T-helper 17 cell (primary cell): ENCODE data around the gene KIAA1210. TPM values are rescaled to one million over a fixed set of nuclear protein-coding genes. Genes with fewer than 3 reads are reported as not detected.

Experiments
- ATAC-seq: fragments of 150-1000 bp; cut with Tn5 transposase; 2 replicates; pipeline ENCODE4 v1.10.0; 2021; ENCODE audit warnings: mild to moderate bottlenecking, moderate library complexity
- DNase-seq, 3 donors: peaks; one replicate each; pipeline versions ENCODE4 v3.0.0 to v3.0.0-alpha.2; 2020 to 2021
- H3K9me3 ChIP-seq: one replicate; pipeline ENCODE4 v1.7.0; 2013; ENCODE audit warnings: low read length, mild to moderate bottlenecking; ENCODE audit not compliant: control insufficient read depth, poor library complexity, severe bottlenecking
- H3K27ac Mint-ChIP-seq: one replicate; pipeline ENCODE4 v1.8.0; 2022; ENCODE audit warnings: mild to moderate bottlenecking, moderate library complexity, mixed read lengths
- H3K27me3 Mint-ChIP-seq: one replicate; pipeline ENCODE4 v1.8.0; 2022; ENCODE audit warnings: mixed read lengths
- H3K36me3 Mint-ChIP-seq: one replicate; pipeline ENCODE4 v1.8.0; 2022; ENCODE audit warnings: low read depth, mixed read lengths
- H3K4me1 Mint-ChIP-seq: one replicate; pipeline ENCODE4 v1.8.0; 2022; ENCODE audit warnings: mild to moderate bottlenecking, mixed read lengths
- H3K4me3 Mint-ChIP-seq: one replicate; pipeline ENCODE4 v1.8.0; 2022; ENCODE audit warnings: mild to moderate bottlenecking, moderate library complexity, mixed read lengths
- total RNA-seq, 4 donors: library from RNA in 2 of 4; stranded (reverse) in 2 of 4; gene quantifications; one replicate each; pipeline ENCODE4 v1.2.3 and lab custom pipeline; 2022 to 2026

The KIAA1210 gene
- total RNA-seq, 2 donors from 2014 or later = not detected

DNA sequence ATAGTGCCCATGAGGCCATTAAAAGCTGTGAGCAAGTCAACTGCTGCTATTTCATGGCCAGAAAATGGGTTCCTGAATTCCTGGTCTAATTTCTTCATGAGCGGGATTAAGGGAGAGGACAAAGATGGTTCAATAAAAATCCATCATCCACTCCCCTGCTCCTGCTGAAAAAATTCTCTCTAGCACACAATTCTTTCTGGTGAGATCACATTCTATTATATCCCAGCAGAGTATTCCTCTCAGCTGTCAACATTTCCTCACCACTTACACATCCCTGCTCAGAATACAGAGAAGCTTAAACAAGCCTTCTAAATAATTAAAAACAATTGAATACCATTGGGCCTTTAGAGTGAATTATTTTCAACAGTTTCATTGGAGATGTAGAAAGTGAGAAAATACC is 45.3 kb downstream of the KIAA1210 start:
- DNase-seq (no peak), ATAC-seq (no peak)
- Mint-ChIP-seq H3K27ac (no peak overlapping the region), H3K36me3 (no peaks in the 10 kb centered on the region), H3K4me3 (no peak overlapping the region), H3K27me3 (peaks cover 4% of the 10 kb centered on the region), H3K4me1 (no peaks in the 10 kb centered on the region)
- H3K9me3 ChIP-seq = no peaks in the 10 kb centered on the region

- Mint-ChIP-seq H3K27ac (no peak overlapping the region), H3K4me1 (no peaks in the 10 kb centered on the region), H3K36me3 (no peaks in the 10 kb centered on the region), H3K4me3 (no peak overlapping the region), H3K27me3 (peaks cover 4% of the 10 kb centered on the region)
- DNase-seq (no peak), ATAC-seq (no peak)
- no peaks in the 10 kb centered on the region for H3K9me3 ChIP-seq
Observed at GRCh38 chrX:119075270-119076025, 52.2 kb downstream of the KIAA1210 start.

DNA sequence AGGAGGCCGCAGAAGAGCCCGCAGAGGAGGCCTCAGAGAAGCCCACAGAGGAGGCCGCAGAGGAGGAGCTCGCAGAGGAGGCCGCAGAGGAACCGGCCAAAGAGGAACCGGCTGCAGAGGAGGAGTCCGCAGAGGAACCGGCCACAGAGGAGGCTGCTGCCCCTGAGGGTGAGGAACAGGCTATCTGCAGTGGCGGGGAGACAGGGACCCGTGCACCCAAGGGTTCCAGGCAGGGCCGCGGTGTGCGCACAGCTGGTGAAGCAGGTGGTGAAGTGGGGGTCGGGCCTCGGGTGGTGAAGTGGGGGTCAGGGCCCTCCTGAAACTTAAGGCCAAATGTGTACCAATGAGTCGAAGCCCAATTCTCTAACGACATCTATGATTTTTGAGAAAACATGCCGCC is 53.7 kb downstream of the KIAA1210 start:
- H3K27ac Mint-ChIP-seq = no peak overlapping the region
- H3K4me1 Mint-ChIP-seq = no peaks in the 10 kb centered on the region
- H3K36me3 Mint-ChIP-seq = no peaks in the 10 kb centered on the region
- ATAC-seq = no peak
- no peaks in the 10 kb centered on the region for H3K27me3 Mint-ChIP-seq
- H3K9me3 ChIP-seq = no peaks in the 10 kb centered on the region
- DNase-seq = no peak
- H3K4me3 Mint-ChIP-seq = no peak overlapping the region

- ATAC-seq (no peak), DNase-seq (no peak)
- Mint-ChIP-seq H3K27ac (no peak overlapping the region), H3K4me1 (no peaks in the 10 kb centered on the region), H3K27me3 (no peaks in the 10 kb centered on the region), H3K36me3 (no peaks in the 10 kb centered on the region), H3K4me3 (no peak overlapping the region)
- H3K9me3 ChIP-seq = no peaks in the 10 kb centered on the region
Observed at GRCh38 chrX:119073200-119073905, 54.3 kb downstream of the KIAA1210 start.

- ATAC-seq = no peak
Observed at GRCh38 chrX:119072744-119073143, 54.9 kb downstream of the KIAA1210 start, which contains the start of gene CT47C1. TSS of gene CT47C1 (plus strand) at chrX:119072993. CDS start at chrX:119073226, 233 bp downstream.

GRCh38 chrX:119071381-119071780 is 56.2 kb downstream of the KIAA1210 start:
- H3K9me3 ChIP-seq = no peaks in the 10 kb centered on the region
- H3K36me3 Mint-ChIP-seq = no peaks in the 10 kb centered on the region
- H3K27ac Mint-ChIP-seq = no peak overlapping the region
- H3K27me3 Mint-ChIP-seq = no peaks in the 10 kb centered on the region
- ATAC-seq (no peak), DNase-seq (no peak)
- no peak overlapping the region for H3K4me3 Mint-ChIP-seq
- H3K4me1 Mint-ChIP-seq = no peaks in the 10 kb centered on the region

More at GRCh38 chrX:119072744-119073143, 54.9 kb downstream of the KIAA1210 start, which contains the start of gene CT47C1:
- Mint-ChIP-seq H3K4me1 (no peaks in the 10 kb centered on the region), H3K27me3 (no peaks in the 10 kb centered on the region), H3K27ac (no peak within 1 kb of the TSS), H3K36me3 (no peaks in the 10 kb centered on the region), H3K4me3 (no peak within 1 kb of the TSS)
- DNase-seq = no peak
- no peaks in the 10 kb centered on the region for H3K9me3 ChIP-seq

DNA sequence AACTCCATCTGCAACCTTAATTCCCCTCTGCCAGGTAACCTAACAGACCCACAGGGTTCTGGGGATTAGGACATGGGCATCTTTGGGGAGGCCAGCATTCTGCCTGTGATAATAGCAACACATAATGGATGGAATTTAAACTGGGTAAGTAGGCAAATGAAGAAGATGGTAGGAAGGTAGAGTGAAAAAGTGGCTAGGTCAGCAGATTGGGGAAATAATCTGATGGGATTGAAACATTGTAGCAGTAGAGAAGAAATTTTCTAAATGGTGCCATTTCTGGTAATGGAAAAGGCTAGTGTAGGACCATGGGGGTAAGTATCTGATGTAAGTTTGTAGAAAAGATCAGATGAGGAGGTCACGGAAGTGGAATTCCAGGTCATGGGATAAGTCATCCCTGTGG is 57.9 kb downstream of the KIAA1210 start:
- no peaks in the 10 kb centered on the region for H3K9me3 ChIP-seq
- Mint-ChIP-seq H3K27ac (no peak overlapping the region), H3K36me3 (no peaks in the 10 kb centered on the region), H3K4me1 (no peaks in the 10 kb centered on the region), H3K27me3 (no peaks in the 10 kb centered on the region), H3K4me3 (no peak overlapping the region)
- ATAC-seq = no peak
- no peak for DNase-seq

- H3K36me3 Mint-ChIP-seq = no peaks in the 10 kb centered on the region
- no peak for ATAC-seq
Observed at GRCh38 chrX:119069128-119069527, 58.5 kb downstream of the KIAA1210 start.

DNA sequence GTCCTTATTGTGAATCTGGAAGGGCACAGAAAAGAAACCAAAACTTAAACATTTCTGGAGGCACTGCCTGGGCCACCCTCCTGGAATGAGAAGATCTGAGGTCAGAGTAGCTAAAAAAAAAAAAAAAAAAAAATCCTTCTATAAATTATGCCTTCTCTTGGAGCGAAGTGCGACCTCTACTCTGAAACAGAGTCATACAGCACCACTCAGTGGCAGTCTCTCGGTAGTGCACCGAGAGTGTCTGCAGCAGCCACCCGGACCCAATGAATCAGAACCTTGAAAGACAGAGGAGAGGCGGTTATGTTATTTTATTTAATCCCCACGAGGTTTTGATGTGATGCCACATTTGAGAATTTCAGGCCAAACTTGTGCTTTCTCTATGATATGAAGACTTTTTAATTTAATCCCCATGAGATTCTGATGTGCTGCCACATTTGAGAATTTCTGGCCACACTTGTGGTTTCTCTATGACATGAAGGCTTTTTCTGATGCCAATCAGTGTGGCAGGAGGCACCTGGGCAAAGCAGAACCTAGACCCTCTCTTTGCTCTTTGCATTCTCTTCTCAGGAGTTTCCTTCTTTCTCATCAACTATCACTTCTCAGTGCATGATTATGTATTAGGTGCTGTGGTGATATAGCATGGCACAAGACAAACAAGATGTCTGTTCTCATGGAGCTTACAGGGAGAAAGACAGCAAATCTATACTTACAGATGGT is 60.4 kb downstream of the KIAA1210 start:
- Mint-ChIP-seq H3K27me3 (no peaks in the 10 kb centered on the region), H3K27ac (no peak overlapping the region), H3K4me1 (peaks cover 2% of the 10 kb centered on the region), H3K36me3 (no peaks in the 10 kb centered on the region), H3K4me3 (no peak overlapping the region)
- peak in 1 of 3 donors; percentile 6 for DNase-seq
- ATAC-seq = peak; percentile 71
- H3K9me3 ChIP-seq = no peaks in the 10 kb centered on the region

More at GRCh38 chrX:119069128-119069527, 58.5 kb downstream of the KIAA1210 start:
- no peaks in the 10 kb centered on the region for H3K9me3 ChIP-seq
- H3K4me1 Mint-ChIP-seq = peaks cover 2% of the 10 kb centered on the region
- H3K4me3 Mint-ChIP-seq = no peak overlapping the region
- H3K27ac Mint-ChIP-seq = no peak overlapping the region
- H3K27me3 Mint-ChIP-seq = no peaks in the 10 kb centered on the region
- DNase-seq = no peak

GRCh38 chrX:119063428-119063827 is 64.2 kb downstream of the KIAA1210 start:
- Mint-ChIP-seq H3K27me3 (no peaks in the 10 kb centered on the region), H3K27ac (no peak overlapping the region), H3K4me3 (no peak overlapping the region), H3K36me3 (no peaks in the 10 kb centered on the region), H3K4me1 (peaks cover 2% of the 10 kb centered on the region)
- ATAC-seq (no peak), DNase-seq (no peak)
- H3K9me3 ChIP-seq = no peaks in the 10 kb centered on the region

DNA sequence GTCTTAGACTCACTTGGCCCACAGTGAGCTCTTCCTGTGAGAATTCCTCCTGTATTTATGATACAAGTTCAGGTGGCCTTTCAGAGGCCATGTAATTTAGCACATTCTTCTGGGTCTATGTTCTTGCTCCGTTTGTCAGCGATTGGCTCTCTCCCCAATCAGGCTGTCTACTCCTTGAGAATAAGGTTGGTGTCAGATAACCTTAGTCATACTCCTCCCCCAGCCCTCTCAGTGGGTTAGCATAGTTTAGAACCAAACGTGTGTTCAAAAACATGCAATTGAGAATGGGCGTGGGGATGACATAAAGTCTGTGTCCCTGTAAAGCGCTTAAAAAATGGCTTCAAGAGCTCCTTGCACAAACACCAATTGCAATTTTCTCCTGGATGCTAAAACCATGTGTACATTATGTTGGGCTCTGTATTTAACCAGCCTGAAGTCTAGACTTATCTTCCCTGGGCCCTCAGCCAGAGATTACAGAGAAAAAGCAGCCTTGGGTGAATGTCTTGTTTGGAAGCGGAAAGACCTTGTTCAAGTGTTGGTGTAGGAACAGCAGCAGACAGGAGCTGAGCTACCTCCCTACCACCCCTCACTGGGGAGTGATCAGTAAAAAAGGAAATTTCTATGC is 64.8 kb downstream of the KIAA1210 start:
- Mint-ChIP-seq H3K4me3 (no peak overlapping the region), H3K4me1 (peaks cover 2% of the 10 kb centered on the region), H3K27ac (no peak overlapping the region), H3K36me3 (no peaks in the 10 kb centered on the region), H3K27me3 (no peaks in the 10 kb centered on the region)
- no peaks in the 10 kb centered on the region for H3K9me3 ChIP-seq
- no peak for DNase-seq
- ATAC-seq = no peak

DNA sequence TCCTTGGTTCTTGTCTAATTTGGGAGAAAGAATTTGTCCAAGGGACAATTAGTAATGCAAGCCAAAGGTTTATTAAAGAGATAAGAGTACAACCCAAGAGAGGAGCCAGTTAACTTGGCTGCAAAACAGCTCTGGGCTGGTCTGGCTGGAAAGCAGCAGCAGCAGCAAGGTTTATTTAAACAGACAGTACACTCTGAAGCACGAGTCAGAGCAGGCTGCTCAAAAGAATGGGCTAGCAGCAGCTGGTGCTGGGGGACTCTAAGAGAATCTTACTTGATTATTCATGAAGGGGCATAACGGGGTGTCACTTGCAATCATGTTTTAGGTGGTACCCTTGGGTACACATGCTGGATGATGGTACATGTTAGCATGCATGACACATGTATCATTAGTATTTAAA is 71.9 kb downstream of the KIAA1210 start:
- no peaks in the 10 kb centered on the region for H3K9me3 ChIP-seq
- Mint-ChIP-seq H3K36me3 (no peaks in the 10 kb centered on the region), H3K27me3 (no peaks in the 10 kb centered on the region), H3K4me1 (peaks cover 1% of the 10 kb centered on the region), H3K27ac (no peak overlapping the region), H3K4me3 (no peak overlapping the region)
- DNase-seq (no peak), ATAC-seq (no peak)

DNA sequence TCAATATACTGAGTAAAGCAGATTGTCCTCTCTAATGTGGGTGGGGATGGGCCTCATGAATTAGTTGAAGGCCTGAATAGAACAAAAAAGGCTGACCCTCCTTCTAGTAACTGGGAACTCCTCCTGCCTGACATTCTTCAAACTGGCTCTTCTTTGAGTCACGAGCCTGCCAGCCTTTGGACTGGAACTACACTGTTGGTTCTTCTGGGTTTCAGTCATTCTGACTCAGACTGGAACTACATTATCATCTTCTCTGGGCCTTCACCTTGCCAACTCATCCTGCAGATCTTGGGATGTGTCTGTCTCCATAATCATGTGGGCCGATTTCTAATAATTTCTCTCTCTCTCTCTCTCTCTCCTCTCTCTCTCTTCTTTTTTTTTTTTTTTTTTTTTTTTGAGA is 81.7 kb downstream of the KIAA1210 start:
- no peaks in the 10 kb centered on the region for H3K9me3 ChIP-seq
- Mint-ChIP-seq H3K27me3 (no peaks in the 10 kb centered on the region), H3K36me3 (peaks cover 2% of the 10 kb centered on the region), H3K4me1 (peaks cover 3% of the 10 kb centered on the region), H3K27ac (no peak overlapping the region), H3K4me3 (no peak overlapping the region)
- ATAC-seq (no peak), DNase-seq (no peak)
